ENCODE data around the gene PITX1.

- TF ChIP-seq GATA3 (IDR thresholded peaks at IDR 0.05; ENCODE audit: low read depth, low read length) (no peak), GATA2 (IDR thresholded peaks at IDR 0.05; ENCODE audit: low read depth, low read length) (no peak)
Measured at GRCh38 chr5:135011355-135012032, 22.5 kb downstream of the PITX1 start.

All from SH-SY5Y (cell line).